Epithelial cell of proximal tubule (primary cell): Measurements from ENCODE around the gene UBL3. TPM values are rescaled to one million over a fixed set of nuclear protein-coding genes. Genes with fewer than 3 reads are reported as not detected.

ENCODE experiments used
- DNase-seq: peaks from one replicate; pipeline ENCODE4 v3.0.0-alpha.2; 2011; ENCODE audit warnings: low read depth
- H3K4me3 ChIP-seq: 2 replicates; pipeline ENCODE4 v1.5.1; 2011; ENCODE audit warnings: low read depth, mild to moderate bottlenecking, low read length
- total RNA-seq: library from RNA; depleted of rRNA; stranded (reverse); fragments of >200 nt; gene quantifications from 2 replicates; pipeline ENCODE4 v1.2.3, GENCODE V29; 2015
- TF ChIP-seq, protein P1 (sequence below): conservative IDR thresholded peaks from 2 replicates; pipeline ENCODE4 v1.5.1; 2012; ENCODE audit warnings: low read depth, mild to moderate bottlenecking, low read length

The UBL3 gene, protein sequence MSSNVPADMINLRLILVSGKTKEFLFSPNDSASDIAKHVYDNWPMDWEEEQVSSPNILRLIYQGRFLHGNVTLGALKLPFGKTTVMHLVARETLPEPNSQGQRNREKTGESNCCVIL
- 8.8 and 10.0 TPM in 2 replicates for total RNA-seq

DNA sequence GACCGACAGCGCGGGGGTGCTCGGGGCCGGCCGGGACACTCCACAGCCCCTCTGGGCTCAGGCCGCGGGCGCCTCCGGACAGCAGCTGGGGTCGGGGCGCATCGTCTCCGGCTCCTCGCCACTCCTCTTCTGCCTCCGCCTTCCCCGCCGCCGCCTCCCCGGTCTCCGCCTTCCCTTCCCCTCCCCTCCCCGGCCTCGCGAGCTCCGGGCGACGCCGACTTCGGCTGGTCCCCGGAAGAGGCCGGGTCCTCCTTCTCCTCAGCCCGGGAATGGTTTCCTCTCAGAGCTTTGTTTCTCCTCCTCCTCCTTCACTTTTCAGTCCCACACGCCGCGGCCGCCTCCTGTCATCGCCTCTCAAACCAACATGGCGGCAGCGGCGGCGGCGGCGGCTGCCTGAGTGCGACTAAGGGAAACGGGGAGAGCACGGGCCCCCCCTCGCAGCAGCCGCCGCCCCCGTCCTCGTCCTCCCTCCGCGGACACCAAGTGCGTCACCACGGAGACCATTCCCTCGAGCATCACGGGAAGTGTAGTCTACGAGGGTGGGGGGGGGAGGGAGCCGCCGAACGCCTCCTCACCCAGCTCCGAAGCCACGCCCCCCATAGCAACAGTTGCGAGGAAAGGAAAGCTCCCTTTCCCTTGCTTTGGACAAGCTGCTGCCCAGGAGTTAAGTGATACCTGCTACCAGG is at the start of gene UBL3:
Gene UBL3 (minus strand): TSS at position 405 of the 686 bp plus-strand sequence. CDS start 1,079 bp downstream, outside the sequence.
- peak within 1 kb of the TSS; percentile 81 for H3K4me3 ChIP-seq
- TF ChIP-seq, protein P1, sequence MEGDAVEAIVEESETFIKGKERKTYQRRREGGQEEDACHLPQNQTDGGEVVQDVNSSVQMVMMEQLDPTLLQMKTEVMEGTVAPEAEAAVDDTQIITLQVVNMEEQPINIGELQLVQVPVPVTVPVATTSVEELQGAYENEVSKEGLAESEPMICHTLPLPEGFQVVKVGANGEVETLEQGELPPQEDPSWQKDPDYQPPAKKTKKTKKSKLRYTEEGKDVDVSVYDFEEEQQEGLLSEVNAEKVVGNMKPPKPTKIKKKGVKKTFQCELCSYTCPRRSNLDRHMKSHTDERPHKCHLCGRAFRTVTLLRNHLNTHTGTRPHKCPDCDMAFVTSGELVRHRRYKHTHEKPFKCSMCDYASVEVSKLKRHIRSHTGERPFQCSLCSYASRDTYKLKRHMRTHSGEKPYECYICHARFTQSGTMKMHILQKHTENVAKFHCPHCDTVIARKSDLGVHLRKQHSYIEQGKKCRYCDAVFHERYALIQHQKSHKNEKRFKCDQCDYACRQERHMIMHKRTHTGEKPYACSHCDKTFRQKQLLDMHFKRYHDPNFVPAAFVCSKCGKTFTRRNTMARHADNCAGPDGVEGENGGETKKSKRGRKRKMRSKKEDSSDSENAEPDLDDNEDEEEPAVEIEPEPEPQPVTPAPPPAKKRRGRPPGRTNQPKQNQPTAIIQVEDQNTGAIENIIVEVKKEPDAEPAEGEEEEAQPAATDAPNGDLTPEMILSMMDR = no peak
- DNase-seq = no peak

DNA sequence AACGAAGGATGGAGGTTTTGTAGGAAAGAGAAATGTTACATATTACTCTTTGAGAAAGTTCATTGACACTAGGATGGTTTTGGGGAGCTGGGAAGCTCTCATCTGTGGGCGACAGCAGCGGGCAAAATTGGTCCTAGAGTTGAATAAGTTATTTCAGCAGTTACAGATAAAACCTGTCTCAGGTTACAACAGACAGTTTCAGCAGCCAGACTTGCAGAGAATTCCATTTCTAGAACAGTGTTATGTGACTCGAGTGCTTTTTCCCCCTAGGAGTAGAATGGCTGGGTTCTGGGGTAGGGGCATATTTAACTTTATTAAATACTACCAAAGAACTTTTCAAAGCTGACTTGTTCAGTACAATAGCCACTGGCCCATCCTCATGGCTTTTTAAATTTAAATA is 46.7 kb upstream of the UBL3 start:
- DNase-seq = no peak
- H3K4me3 ChIP-seq = no peak overlapping the region
- TF ChIP-seq, protein P1 = no peak

DNA sequence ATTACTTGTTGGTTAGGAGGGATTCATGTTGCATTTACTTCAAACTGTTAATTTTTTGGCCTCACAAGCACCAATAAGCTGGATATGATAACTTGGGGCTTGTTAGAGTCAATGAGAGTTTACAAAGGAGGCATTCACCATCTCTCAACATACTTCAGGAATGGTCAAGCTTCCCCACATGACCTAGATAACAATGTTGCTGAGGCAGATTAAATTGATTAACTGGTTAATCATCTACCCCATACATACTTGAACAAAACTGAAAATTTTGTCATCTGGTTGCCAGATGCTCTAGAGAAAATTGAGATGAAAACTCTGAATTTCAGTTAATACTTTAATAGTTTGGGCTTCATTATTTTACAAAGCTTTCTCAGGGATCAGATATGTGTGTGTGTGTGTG is 43.0 kb upstream of the UBL3 start:
- TF ChIP-seq, protein P1 = no peak
- no peak for DNase-seq

DNA sequence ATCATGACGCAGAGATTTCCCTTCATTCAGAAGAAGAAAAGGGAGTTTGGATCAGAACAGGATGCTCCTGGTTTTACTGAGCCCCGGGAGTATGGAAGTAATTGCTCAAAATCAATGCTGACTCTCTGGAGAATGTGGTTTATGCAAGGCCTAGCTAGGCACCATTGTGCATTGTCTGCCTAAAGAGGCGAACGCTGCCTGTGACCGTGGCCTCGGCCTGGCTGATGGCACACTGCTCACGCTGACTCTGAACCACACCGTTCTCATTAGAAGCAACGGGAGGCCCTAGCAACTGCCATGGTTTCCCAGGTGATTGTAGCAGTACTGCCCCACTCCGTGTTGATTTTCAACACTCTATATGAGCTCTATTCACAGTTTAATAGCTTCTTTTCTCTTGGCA is 41.7 kb upstream of the UBL3 start:
- H3K4me3 ChIP-seq = no peak overlapping the region
- TF ChIP-seq, protein P1 = no peak

More for the DNA sequence above, 43.0 kb upstream of the UBL3 start:
- H3K4me3 ChIP-seq = no peak overlapping the region

DNA sequence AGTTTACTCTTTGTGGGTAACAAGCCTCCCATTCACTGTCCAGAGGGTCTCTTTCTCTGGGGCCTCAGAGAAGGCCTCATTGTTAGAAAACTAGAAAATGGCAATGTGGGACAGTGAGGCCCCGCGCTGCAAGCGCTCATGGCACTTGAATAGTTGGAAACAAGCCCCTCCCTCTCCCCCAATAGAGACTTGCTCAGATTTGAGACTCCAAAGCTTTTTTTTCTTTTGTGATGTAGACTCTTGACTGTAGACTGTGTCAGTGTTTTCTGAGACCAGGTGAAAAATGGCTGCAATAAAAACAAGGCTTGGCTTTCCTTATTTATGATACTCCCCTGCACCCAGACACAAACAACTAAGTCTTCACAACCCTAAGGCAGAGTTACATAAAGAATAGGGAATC is 38.7 kb upstream of the UBL3 start:
- H3K4me3 ChIP-seq = no peak overlapping the region
- TF ChIP-seq, protein P1 = no peak
- no peak for DNase-seq

More for the DNA sequence above, 41.7 kb upstream of the UBL3 start:
- DNase-seq = no peak

DNA sequence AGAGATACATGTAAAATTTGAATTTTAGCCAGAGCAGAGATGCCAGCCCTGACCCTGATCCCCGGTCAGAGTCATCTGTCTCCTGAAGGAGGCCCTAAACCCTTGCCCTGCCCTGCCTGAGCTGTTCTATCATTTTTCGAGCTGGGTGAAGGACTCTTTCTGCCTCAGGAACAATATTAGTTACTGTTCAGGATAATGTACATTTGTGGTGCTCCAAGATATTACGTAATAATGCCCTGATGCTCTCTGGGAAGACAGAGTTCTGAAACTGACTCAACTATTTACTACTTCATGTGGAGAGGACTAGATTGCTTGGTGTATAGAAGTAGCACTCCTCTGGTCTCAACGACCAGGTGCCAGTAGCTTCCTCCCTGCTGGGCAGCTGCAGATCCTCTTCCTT is 37.9 kb upstream of the UBL3 start:
- DNase-seq = no peak
- TF ChIP-seq, protein P1 = no peak
- no peak overlapping the region for H3K4me3 ChIP-seq

DNA sequence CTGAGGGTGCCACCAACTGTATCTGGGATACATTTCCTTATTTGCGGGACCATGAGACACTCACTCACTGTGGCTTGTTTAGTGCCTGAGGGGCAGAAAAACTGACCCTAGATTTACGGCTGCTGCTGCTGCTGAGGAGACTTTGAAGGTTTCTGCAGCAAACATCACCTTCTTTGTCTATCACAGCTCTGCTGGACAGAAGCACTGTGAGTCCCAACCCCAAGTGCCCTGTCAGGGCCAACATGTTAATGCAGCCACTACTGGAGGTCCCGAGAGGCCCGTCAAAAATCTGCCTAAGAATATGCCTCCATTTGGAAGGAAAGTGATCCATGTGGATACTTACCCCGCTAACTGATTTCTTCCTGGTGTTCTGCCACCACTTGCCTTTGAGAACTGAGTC is 37.3 kb upstream of the UBL3 start:
- H3K4me3 ChIP-seq = no peak overlapping the region
- no peak for DNase-seq
- TF ChIP-seq, protein P1 = no peak
